ENCODE measurements around the gene ARPC5.

- TF ChIP-seq POLR2A (IDR thresholded peaks at IDR 0.05; ENCODE audit: low read length): no peak
- TF ChIP-seq GATA1 (IDR thresholded peaks at IDR 0.05; ENCODE audit: low read depth, low read length): no peak
Observed at GRCh38 chr1:183604815-183605214, 30.8 kb downstream of the ARPC5 start.

All from erythroblast (primary cell).